SK-N-SH treated with all-trans-retinoic acid at 6 μM for 48 hours (cell line): ENCODE measurements around the gene NPAS2.

Experiments used
- ATAC-seq: fragments of 200-7000 bp; cut with Tn5 transposase; 3 replicates; pipeline ENCODE4 v1.9.1; 2020; ENCODE audit warnings: mild to moderate bottlenecking, moderate library complexity
- ARNTL ChIP-seq: fragments of 450-650 bp; formaldehyde crosslinking; IDR thresholded peaks from 2 replicates; pipeline ENCODE4 v1.5.0; 2020; ENCODE audit warnings: low read depth, mild to moderate bottlenecking, moderate library complexity, borderline replicate concordance
- BACH2 ChIP-seq: fragments of 250-450 bp; sonication (Bioruptor Pico); IDR thresholded peaks from 2 replicates; pipeline ENCODE4 v1.9.0; 2021; ENCODE audit warnings: mild to moderate bottlenecking, borderline replicate concordance
- CREB5 ChIP-seq: fragments of 250-450 bp; sonication (Bioruptor Pico); IDR thresholded peaks from 2 replicates; pipeline ENCODE4 v1.5.1; 2020; ENCODE audit warnings: low read depth, mild to moderate bottlenecking, moderate library complexity
- CSDC2 ChIP-seq: fragments of 250-450 bp; sonication (Bioruptor Pico); IDR thresholded peaks from 2 replicates; pipeline ENCODE4 v1.5.0; 2020; ENCODE audit warnings: mild to moderate bottlenecking, moderate library complexity
- GLIS3 ChIP-seq: fragments of 250-450 bp; sonication (Bioruptor Pico); IDR thresholded peaks from 2 replicates; pipeline ENCODE4 v1.5.0; 2020; ENCODE audit warnings: mild to moderate bottlenecking, moderate library complexity
- OSR1 ChIP-seq: fragments of 250-450 bp; sonication (Bioruptor Pico); IDR thresholded peaks from 2 replicates; pipeline ENCODE4 v1.8.0; 2022; ENCODE audit warnings: moderate library complexity, mild to moderate bottlenecking, inconsistent platforms
- PPARA ChIP-seq: fragments of 250-450 bp; sonication (Bioruptor Pico); IDR thresholded peaks from 2 replicates; pipeline ENCODE4 v1.5.0; 2020; ENCODE audit warnings: mild to moderate bottlenecking, borderline replicate concordance
- RARB ChIP-seq: fragments of 250-450 bp; sonication (Bioruptor Pico); IDR thresholded peaks from 2 replicates; pipeline ENCODE4 v1.8.0; 2021; ENCODE audit warnings: mild to moderate bottlenecking, moderate library complexity
- TCF4 ChIP-seq: fragments of 250-450 bp; sonication (Bioruptor Pico); IDR thresholded peaks from 2 replicates; pipeline ENCODE4 v1.8.0; 2021; ENCODE audit warnings: mild to moderate bottlenecking, moderate library complexity, borderline replicate concordance
- TOX ChIP-seq: fragments of 250-450 bp; sonication (Bioruptor Pico); IDR thresholded peaks from 2 replicates; pipeline ENCODE4 v1.8.0; 2021; ENCODE audit warnings: mild to moderate bottlenecking, moderate library complexity, borderline replicate concordance
- TSHZ2 ChIP-seq: fragments of 250-450 bp; sonication (Bioruptor Pico); IDR thresholded peaks from 2 replicates; pipeline ENCODE4 v1.5.0; 2020; ENCODE audit warnings: mild to moderate bottlenecking, moderate library complexity
- ZC3H10 ChIP-seq: fragments of 250-450 bp; sonication (Bioruptor Pico); IDR thresholded peaks from 2 replicates; pipeline ENCODE4 v1.5.1; 2021; ENCODE audit warnings: mild to moderate bottlenecking, moderate library complexity
- ZFP30 ChIP-seq: fragments of 450-650 bp; formaldehyde crosslinking; IDR thresholded peaks from 2 replicates; pipeline ENCODE4 v1.5.0; 2022; ENCODE audit warnings: mild to moderate bottlenecking, moderate library complexity
- ZNF565 ChIP-seq: fragments of 450-650 bp; formaldehyde crosslinking; conservative IDR thresholded peaks from 2 replicates; pipeline ENCODE4 v1.5.0; 2020; ENCODE audit warnings: low read depth, mild to moderate bottlenecking, moderate library complexity
- ZNF70 ChIP-seq: fragments of 450-650 bp; formaldehyde crosslinking; IDR thresholded peaks from 2 replicates; pipeline ENCODE4 v1.5.0; 2020; ENCODE audit warnings: mild to moderate bottlenecking, moderate library complexity
- TF ChIP-seq, protein P1 (sequence below): fragments of 250-450 bp; sonication (Bioruptor Pico); IDR thresholded peaks from 2 replicates; pipeline ENCODE4 v1.8.0; 2020; ENCODE audit warnings: mild to moderate bottlenecking, moderate library complexity, borderline replicate concordance
- TF ChIP-seq, protein P2 (sequence below): fragments of 250-450 bp; sonication (Bioruptor Pico); IDR thresholded peaks from 2 replicates; pipeline ENCODE4 v1.5.1; 2021; ENCODE audit warnings: mild to moderate bottlenecking, moderate library complexity
- TF ChIP-seq, protein P3 (sequence below): fragments of 250-450 bp; sonication (Bioruptor Pico); IDR thresholded peaks from 2 replicates; pipeline ENCODE4 v1.8.0; 2021; ENCODE audit warnings: low read depth, mild to moderate bottlenecking, moderate library complexity, borderline replicate concordance

Gene NPAS2

DNA sequence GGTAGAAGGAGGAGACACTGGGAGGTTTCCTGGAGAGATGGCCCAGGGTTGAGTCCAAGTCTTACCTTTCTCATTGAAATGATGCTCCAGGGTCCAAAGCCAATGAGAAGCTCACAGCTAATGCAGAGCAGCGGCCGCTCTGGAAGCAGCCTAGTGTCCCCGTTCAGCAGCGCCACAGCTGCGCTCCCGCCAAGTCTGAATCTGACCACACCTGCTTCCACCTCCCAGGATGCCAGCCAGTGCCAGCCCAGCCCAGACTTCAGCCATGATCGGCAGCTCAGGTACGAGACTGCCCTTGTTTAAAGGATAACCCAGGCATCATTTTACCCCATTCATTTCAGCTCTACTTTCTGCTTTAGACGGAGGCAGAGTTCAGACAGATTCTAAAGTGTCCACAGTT, 170.2 kb downstream of the NPAS2 start:
- TF ChIP-seq PPARA (CRISPR knock-in tag): no peak
- TF ChIP-seq, protein P1, sequence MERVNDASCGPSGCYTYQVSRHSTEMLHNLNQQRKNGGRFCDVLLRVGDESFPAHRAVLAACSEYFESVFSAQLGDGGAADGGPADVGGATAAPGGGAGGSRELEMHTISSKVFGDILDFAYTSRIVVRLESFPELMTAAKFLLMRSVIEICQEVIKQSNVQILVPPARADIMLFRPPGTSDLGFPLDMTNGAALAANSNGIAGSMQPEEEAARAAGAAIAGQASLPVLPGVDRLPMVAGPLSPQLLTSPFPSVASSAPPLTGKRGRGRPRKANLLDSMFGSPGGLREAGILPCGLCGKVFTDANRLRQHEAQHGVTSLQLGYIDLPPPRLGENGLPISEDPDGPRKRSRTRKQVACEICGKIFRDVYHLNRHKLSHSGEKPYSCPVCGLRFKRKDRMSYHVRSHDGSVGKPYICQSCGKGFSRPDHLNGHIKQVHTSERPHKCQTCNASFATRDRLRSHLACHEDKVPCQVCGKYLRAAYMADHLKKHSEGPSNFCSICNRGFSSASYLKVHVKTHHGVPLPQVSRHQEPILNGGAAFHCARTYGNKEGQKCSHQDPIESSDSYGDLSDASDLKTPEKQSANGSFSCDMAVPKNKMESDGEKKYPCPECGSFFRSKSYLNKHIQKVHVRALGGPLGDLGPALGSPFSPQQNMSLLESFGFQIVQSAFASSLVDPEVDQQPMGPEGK: no peak
- no peak for TF ChIP-seq ZNF565 (CRISPR knock-in tag)
- no peak for TF ChIP-seq RARB (CRISPR knock-in tag)
- TF ChIP-seq, protein P2, sequence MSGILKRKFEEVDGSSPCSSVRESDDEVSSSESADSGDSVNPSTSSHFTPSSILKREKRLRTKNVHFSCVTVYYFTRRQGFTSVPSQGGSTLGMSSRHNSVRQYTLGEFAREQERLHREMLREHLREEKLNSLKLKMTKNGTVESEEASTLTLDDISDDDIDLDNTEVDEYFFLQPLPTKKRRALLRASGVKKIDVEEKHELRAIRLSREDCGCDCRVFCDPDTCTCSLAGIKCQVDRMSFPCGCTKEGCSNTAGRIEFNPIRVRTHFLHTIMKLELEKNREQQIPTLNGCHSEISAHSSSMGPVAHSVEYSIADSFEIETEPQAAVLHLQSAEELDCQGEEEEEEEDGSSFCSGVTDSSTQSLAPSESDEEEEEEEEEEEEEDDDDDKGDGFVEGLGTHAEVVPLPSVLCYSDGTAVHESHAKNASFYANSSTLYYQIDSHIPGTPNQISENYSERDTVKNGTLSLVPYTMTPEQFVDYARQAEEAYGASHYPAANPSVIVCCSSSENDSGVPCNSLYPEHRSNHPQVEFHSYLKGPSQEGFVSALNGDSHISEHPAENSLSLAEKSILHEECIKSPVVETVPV (CRISPR knock-in tag): no peak
- TF ChIP-seq TCF4: no peak
- no peak for TF ChIP-seq GLIS3
- ATAC-seq: no peak

- TF ChIP-seq RARB (CRISPR knock-in tag) (no peak), ARNTL (no peak), ZNF70 (CRISPR knock-in tag) (no peak), OSR1 (CRISPR knock-in tag) (no peak), ZNF565 (CRISPR knock-in tag) (no peak), CREB5 (CRISPR knock-in tag) (no peak), CSDC2 (no peak), ZC3H10 (CRISPR knock-in tag) (no peak), TSHZ2 (CRISPR knock-in tag) (no peak)
- TF ChIP-seq, protein P3, sequence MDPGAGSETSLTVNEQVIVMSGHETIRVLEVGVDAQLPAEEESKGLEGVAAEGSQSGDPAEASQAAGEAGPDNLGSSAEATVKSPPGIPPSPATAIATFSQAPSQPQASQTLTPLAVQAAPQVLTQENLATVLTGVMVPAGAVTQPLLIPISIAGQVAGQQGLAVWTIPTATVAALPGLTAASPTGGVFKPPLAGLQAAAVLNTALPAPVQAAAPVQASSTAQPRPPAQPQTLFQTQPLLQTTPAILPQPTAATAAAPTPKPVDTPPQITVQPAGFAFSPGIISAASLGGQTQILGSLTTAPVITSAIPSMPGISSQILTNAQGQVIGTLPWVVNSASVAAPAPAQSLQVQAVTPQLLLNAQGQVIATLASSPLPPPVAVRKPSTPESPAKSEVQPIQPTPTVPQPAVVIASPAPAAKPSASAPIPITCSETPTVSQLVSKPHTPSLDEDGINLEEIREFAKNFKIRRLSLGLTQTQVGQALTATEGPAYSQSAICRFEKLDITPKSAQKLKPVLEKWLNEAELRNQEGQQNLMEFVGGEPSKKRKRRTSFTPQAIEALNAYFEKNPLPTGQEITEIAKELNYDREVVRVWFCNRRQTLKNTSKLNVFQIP (CRISPR knock-in tag): no peak
- ATAC-seq: no peak
Observed at GRCh38 chr2:100990650-100991403, 170.9 kb downstream of the NPAS2 start.

GRCh38 chr2:100991404-100991773, 171.4 kb downstream of the NPAS2 start:
- TF ChIP-seq, protein P1: no peak
- TF ChIP-seq BACH2 (CRISPR knock-in tag) (no peak), ZFP30 (CRISPR knock-in tag) (no peak), TOX (CRISPR knock-in tag) (no peak), PPARA (CRISPR knock-in tag) (no peak), ZNF70 (CRISPR knock-in tag) (no peak), GLIS3 (no peak), CSDC2 (no peak)
- TF ChIP-seq, protein P2 (CRISPR knock-in tag): no peak

More at GRCh38 chr2:100991404-100991773, 171.4 kb downstream of the NPAS2 start:
- ATAC-seq: no peak
